Stimulated activated CD8-positive, alpha-beta memory T cell treated with anti-CD3 and anti-CD28 coated beads, Interleukin-2, amount 100 ng/mL, for 1 hour (primary cell): ENCODE data around the gene ARHGAP32.
"Not testable (repeated sequence)": the region's sequence is repeated elsewhere in the genome, so short reads cannot be mapped to it uniquely, and the experiment has no call there.

ENCODE experiments used
- DNase-seq, 2 donors: peaks; one replicate each; pipeline ENCODE4 v3.0.0-alpha.2; 2020; ENCODE audit warnings: low read depth in 2 of 2

The ARHGAP32 gene

GRCh38 chr11:129034001-129034400 lies 158.1 kb downstream of the ARHGAP32 start:
- no peak for DNase-seq

DNA sequence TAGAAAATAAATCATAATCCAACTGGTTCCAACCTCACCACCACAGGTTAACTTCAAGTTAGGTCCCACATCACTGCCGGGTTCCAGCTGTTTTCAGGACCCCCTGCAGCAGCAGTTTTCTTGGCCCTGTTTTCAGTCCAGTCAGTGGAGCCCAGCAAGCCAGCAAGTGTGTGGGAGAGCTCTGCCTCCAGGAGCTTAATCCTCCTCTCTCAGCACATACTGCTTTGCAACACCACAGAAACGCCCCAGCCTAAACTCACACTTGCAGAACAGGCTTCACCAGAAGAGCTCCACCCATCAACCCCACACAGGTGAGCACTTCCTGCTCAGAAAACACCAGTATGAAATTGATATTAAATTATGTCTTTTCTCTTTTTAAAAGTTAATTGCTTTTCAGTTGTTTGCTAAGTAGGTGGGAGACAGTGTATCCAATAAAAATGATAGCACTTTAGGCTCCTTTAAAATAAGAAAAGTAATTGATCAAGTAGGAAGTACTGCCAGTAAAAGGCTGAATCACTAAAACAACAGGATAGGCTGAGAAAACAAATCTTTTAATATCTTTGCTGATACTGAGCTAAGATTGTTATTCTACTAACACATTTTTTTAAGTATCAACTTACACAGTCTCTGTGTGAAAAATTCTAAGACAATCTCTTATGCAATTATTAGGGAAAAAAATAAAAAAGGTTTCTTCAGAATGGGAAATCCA lies 168.0 kb downstream of the ARHGAP32 start:
- no peak for DNase-seq

DNA sequence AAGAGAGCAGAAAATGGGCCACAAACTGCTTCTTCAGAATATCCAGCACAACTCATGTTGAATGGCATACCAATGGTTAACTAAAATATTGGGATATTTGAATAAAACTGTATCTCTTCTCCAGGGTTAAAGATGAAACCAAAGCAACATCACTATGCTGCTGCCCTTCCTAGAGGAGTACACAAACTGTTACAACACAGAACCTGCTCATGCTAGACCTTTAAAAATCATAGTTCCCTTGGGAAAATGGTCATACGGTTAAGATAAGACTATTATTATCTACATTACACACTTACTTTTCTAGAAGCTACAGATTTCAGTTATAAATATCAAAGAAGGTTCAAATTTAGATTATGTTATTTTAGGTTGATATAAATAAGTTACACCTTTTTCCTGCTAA lies 170.8 kb downstream of the ARHGAP32 start:
- no peak for DNase-seq

GRCh38 chr11:129018991-129019390 lies 173.1 kb downstream of the ARHGAP32 start:
- no peak for DNase-seq

- no peak for DNase-seq
Observed at GRCh38 chr11:129018126-129018525, 174.0 kb downstream of the ARHGAP32 start.

GRCh38 chr11:129013737-129014475 lies 178.2 kb downstream of the ARHGAP32 start:
- DNase-seq: no peak

- DNase-seq: no peak
Observed at GRCh38 chr11:129012880-129013279, 179.2 kb downstream of the ARHGAP32 start.

DNA sequence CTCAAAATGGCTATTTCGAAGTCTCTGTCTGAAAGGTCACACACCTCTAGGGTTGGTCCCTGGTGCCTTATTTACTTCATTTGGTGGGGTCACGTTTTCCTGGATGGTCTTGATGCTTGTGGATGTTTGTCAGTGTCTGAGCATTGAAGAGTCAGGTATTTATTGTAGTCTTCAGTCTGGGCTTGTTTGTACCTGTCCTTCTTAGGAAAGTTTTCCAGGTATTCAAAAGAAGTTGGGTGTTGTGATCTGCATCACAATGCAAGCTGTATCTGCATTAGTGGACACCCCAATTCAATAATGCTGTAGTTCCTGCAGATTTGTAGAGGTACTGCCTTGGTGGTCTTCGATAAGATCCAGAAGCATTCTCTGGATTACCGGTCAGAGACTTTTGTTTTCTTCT lies 186.0 kb downstream of the ARHGAP32 start:
- no peak for DNase-seq

GRCh38 chr11:128999165-128999564 lies 193.0 kb downstream of the ARHGAP32 start:
- not testable (repeated sequence) for DNase-seq

DNA sequence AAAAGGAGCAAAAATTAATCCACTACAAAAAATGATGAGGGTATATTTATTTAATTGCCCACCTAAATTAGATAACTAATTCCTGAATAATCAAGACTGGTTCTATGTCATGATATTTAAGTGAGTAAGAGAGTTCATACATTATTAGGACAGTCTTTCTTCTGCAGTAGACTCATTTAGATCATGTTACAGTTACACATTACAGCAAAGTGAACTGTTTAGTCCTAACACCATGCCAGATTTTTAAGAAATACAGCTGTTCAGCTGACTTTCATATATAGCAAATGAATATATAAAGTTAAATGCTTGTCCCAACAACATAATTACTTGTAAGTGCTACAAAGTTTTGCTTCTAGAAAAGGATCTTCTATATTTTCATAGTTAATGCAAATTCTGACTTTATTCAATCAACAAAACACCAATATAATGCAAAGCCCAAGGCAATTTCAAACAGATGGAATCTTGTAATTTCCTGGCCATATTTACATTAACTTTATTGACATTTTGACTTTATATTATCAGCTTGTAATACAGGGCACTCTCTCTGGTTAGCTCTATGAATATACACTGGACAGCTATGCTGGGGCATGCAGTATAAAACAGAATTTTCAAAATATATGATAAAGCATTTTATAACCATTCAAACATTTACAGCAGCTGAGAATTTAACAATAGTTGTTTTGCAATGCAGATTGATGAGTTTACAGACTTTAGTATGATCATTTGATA lies 203.7 kb downstream of the ARHGAP32 start:
- no peak for DNase-seq

DNA sequence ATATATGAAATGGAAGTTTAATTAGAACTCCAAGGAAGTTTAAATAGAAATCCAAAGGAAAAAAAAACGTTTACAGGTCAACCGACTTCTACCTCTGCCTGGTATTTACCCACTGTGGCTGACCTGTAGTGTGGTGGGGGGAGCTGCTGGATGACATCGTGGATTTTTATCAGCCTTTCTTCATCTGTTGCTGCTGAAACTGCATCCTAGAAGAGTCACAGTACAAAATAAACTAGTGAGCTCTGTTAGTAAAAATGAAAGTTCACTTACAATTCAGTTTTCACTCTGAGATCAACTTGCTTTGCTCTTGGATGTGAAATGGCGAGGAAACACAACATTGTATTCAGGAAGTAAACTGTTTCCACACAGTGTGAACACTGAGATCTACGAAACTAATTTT lies 206.2 kb downstream of the ARHGAP32 start:
- DNase-seq: no peak

- no peak for DNase-seq
Observed at GRCh38 chr11:128983023-128983422, 209.1 kb downstream of the ARHGAP32 start.

- DNase-seq: no peak
Observed at GRCh38 chr11:128981254-128981653, 210.9 kb downstream of the ARHGAP32 start.

DNA sequence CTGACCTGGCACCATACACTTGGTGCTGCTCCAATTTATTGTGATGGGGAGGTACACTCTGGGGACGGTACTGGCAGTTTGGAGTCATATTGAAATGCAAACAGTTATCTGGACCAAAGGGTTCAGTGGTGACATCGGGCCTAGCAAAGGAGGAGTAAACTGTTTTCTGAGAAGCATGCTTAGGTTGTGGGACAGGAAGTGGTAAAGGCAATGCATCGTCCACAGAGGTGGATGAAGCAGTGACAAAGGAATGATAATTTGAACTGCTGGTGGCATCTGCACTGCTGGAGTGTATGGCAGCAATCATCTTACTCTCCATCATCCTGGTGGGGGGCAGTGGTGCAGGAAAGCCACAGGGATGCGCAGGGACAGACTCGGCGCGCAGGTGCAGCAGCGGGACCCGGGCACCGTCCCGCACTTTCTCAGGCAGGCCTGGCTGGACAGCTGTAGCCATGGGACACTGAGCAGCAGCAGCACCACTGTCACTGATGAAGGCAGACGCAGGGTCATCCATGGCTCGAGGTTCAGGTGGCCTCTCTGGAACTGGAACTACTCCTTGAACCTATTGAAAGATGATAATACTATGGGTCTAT lies 221.4 kb downstream of the ARHGAP32 start:
- no peak for DNase-seq

- no peak for DNase-seq
Observed at GRCh38 chr11:128968916-128969315, 223.2 kb downstream of the ARHGAP32 start.

GRCh38 chr11:128967578-128967977 lies 224.5 kb downstream of the ARHGAP32 start:
- no peak for DNase-seq

- DNase-seq: no peak
Observed at GRCh38 chr11:128965485-128965884, 226.6 kb downstream of the ARHGAP32 start.

DNA sequence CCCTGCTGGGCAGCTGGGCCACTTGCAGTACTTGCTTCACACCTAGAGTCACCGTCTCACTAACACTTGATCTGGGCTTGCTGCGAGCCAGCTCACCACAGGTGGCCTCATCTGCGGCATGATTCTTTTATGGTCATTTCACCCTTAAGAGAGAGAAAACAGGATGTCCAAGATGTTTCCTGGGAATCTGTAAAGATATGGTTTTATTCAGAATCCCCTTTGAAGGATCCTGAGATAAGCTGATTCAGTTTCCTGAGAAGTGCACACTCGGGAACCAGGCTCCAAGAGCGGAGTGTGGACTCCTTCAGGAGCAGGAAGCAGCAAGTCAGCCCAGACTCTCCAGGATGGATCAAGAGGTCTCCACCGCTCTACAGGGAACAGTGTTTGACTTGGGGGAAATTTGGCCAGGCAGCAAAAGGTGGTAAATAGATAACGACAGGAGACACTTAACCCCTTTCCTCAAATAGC lies 227.6 kb downstream of the ARHGAP32 start:
- no peak for DNase-seq

GRCh38 chr11:128963744-128964325 lies 228.3 kb downstream of the ARHGAP32 start:
- DNase-seq: no peak

DNA sequence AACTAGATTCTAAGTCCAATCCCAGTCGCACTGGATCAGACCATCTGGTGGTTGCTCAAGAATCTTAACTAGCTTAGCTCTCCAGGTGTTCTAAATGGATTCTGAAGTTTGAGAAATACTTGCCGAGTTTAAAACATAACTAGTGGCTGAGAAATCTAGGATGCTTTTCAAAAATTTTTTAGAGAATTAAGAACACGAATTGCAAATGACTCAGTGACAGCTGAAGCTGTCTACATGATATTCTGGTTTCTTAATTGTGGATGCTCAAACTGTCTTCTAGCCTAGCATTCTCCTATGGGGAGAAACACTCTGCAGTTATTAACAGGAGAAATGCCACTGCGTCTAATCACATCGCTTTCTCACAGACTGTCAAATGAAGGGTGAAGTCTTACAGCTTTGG lies 229.2 kb downstream of the ARHGAP32 start:
- no peak for DNase-seq

DNA sequence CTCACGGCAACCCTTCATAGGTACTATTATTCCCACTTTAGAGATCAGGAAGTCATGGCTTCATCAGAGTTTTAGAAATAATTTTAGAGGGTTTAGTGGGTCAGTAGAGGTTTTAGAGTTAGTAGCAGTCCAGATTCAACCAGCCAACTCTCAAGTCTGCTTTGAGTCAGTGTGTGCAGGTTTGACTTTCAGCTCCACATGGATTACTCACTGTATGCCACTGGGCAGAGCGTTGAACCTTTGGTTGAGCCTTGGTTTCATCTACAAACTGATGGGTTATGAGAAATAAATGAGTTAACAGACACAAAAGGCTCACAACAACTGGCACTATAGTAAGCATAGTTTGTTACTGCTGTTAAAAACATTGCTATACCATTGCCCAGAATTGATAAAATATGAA lies 230.5 kb downstream of the ARHGAP32 start:
- no peak for DNase-seq

DNA sequence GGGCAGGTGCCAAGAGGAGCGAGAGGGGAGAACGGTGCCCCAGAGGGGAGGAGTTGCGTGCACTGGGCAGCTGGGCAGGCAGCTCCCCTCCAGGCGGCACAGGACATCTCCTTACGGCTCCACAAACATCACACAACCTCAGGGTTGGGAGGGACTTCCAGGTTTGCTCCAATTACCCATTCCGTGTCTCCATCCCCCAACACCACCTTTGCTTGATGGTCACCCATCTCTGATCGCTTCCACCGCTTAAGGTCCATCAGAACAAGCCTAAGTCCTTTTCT lies 235.0 kb downstream of the ARHGAP32 start:
- no peak for DNase-seq
